22Rv1 (cell line): ENCODE results near the gene MEGF11.

Experiments
- H3K27ac ChIP-seq: fragments of 450-650 bp; 2 replicates; pipeline ENCODE4 v1.5.1; 2017
- CTCF ChIP-seq: fragments of 450-650 bp; IDR thresholded peaks from 2 replicates; pipeline ENCODE4 v1.5.1; 2017; ENCODE audit warnings: mild to moderate bottlenecking
- ZFX ChIP-seq: fragments of 450-650 bp; IDR thresholded peaks from 2 replicates; pipeline ENCODE4 v1.6.1; 2017; ENCODE audit warnings: antibody characterized with exemption, borderline replicate concordance

MEGF11 gene

GRCh38 chr15:66025015-66025452, 228.5 kb downstream of the MEGF11 start:
- H3K27ac ChIP-seq = no peak overlapping the region
- TF ChIP-seq CTCF = no peak
- TF ChIP-seq ZFX = no peak

DNA sequence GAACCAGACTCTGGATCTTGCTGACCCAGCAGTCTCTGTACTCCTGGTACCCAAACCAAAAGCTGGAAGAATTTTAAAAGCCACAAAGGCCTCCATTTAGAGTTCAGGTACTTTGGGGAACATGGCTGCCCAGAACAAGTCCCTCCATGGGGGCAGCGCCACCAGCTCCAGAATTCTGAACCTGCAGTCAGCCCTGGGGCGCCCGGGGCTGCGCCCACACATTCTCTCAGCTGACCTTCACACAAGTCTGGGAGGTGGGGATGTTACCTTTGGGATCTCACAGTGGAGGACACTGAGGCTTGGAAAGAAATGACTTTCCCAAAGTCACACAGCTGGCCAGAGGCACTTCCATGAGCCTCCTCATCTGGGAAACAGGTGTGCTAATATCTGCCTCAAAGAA, 229.4 kb downstream of the MEGF11 start:
- no peak overlapping the region for H3K27ac ChIP-seq
- TF ChIP-seq ZFX (no peak), CTCF (no peak)

DNA sequence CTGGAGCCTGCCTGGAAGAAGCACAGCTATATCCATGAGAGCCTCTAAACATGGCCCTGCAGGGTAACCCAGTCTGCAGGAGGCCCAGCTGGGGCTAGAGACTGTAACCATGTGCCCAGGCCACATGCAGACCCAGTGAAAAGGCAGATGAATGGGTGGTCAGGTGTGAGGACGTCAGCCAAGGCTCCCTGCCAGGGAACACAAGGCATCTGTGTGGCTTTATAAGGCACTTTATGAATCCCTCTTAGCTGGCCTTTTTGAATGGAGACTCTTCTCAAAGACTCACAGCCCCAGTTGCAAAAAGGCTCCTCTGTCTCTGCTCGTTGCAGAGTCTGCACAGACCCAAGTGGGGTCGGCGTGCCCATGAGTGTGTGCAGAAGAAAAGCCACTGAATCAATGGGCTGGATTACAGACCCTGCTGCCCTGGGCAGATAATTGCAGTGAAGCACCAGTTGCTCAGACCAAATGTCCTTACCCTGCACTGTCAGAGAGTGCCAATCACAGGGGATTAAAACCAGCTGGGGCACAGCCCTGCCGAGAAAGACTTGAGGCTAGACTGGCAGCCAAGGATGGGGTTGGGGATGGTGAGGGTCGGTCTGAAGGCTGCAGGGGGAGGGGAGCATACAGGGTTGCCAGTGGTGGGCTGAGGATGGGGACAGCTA, 230.1 kb downstream of the MEGF11 start:
- no peak for TF ChIP-seq ZFX
- no peak for TF ChIP-seq CTCF
- H3K27ac ChIP-seq = no peak overlapping the region

DNA sequence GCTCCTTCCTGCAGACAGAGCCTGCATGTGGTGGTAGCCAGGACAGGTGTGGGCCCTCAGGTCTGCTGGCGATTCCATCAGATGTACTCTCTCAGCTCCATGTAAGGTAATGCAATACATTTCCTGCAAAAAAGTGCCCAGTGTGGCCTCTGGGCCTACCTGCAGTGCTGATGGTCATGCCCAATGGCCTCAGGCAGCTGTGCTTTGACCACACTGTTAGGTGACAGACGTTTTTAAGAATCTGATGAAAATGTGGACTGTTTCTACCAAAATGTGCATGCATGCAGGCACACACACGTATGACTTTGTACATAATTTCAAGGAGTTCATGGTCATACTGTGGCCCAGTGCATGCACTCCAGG, 231.4 kb downstream of the MEGF11 start:
- H3K27ac ChIP-seq = no peak overlapping the region
- TF ChIP-seq CTCF = no peak
- TF ChIP-seq ZFX = no peak

GRCh38 chr15:66021496-66022162, 231.9 kb downstream of the MEGF11 start:
- H3K27ac ChIP-seq = no peak overlapping the region
- TF ChIP-seq ZFX (no peak), CTCF (no peak)

- TF ChIP-seq ZFX (no peak), CTCF (no peak)
These were observed 233.6 kb downstream of the MEGF11 start for GRCh38 chr15:66019826-66020398.

GRCh38 chr15:66019368-66019767, 234.2 kb downstream of the MEGF11 start:
- no peak for TF ChIP-seq CTCF
- no peak overlapping the region for H3K27ac ChIP-seq

More at GRCh38 chr15:66019826-66020398, 233.6 kb downstream of the MEGF11 start:
- H3K27ac ChIP-seq = no peak overlapping the region
